RKO (cell line): ENCODE measurements around the gene LUZP2.

ENCODE experiments used
- DNase-seq: peaks from one replicate; pipeline ENCODE4 v3.0.0-alpha.2; 2016; ENCODE audit warnings: low spot score

LUZP2 gene

GRCh38 chr11:24496736-24497725 is at the start of gene LUZP2:
TSS of gene LUZP2 (plus strand) at chr11:24497053.
- no peak for DNase-seq

- DNase-seq, result no peak
Measured at GRCh38 chr11:24453129-24453718, 43.6 kb upstream of the LUZP2 start.

GRCh38 chr11:24457985-24458384 is 38.9 kb upstream of the LUZP2 start:
- no peak for DNase-seq

- DNase-seq, result no peak
Measured at GRCh38 chr11:24470431-24470830, 26.4 kb upstream of the LUZP2 start.

- no peak for DNase-seq
Measured at GRCh38 chr11:24471084-24471483, 25.8 kb upstream of the LUZP2 start.

- DNase-seq, result no peak
Measured at GRCh38 chr11:24478718-24479117, 18.1 kb upstream of the LUZP2 start.

GRCh38 chr11:24489477-24489876 is 7.4 kb upstream of the LUZP2 start:
- no peak for DNase-seq

- DNase-seq, result no peak
Measured at GRCh38 chr11:24496386-24496735, 492 bp upstream of the LUZP2 start.

GRCh38 chr11:24497831-24498230 is 978 bp downstream of the LUZP2 start:
- DNase-seq, result no peak

- no peak for DNase-seq
Measured at GRCh38 chr11:24502425-24502824, 5.6 kb downstream of the LUZP2 start.

GRCh38 chr11:24509114-24509513 is 12.3 kb downstream of the LUZP2 start:
- peak; percentile 34 for DNase-seq

- no peak for DNase-seq
Measured at GRCh38 chr11:24511511-24511910, 14.7 kb downstream of the LUZP2 start.

- DNase-seq, result no peak
Measured at GRCh38 chr11:24513479-24514218, 16.8 kb downstream of the LUZP2 start.

- no peak for DNase-seq
Measured at GRCh38 chr11:24514219-24514594, 17.4 kb downstream of the LUZP2 start.

- no peak for DNase-seq
Measured at GRCh38 chr11:24515632-24516031, 18.8 kb downstream of the LUZP2 start.

- no peak for DNase-seq
Measured at GRCh38 chr11:24516638-24517037, 19.8 kb downstream of the LUZP2 start.

- no peak for DNase-seq
Measured at GRCh38 chr11:24521601-24522000, 24.7 kb downstream of the LUZP2 start.

GRCh38 chr11:24524156-24524555 is 27.3 kb downstream of the LUZP2 start:
- DNase-seq, result no peak

- no peak for DNase-seq
Measured at GRCh38 chr11:24531528-24531927, 34.7 kb downstream of the LUZP2 start.

- no peak for DNase-seq
Measured at GRCh38 chr11:24543771-24544170, 46.9 kb downstream of the LUZP2 start.

- DNase-seq, result no peak
Measured at GRCh38 chr11:24556693-24557092, 59.8 kb downstream of the LUZP2 start.

GRCh38 chr11:24559315-24559714 is 62.5 kb downstream of the LUZP2 start:
- DNase-seq, result no peak

- DNase-seq, result no peak
Measured at GRCh38 chr11:24560324-24560723, 63.5 kb downstream of the LUZP2 start.
